ENCODE data around the gene KRTAP10-5. TPM values are rescaled to one million over a fixed set of nuclear protein-coding genes. Genes with fewer than 3 reads are reported as not detected.
"Not testable (repeated sequence)": the region's sequence is repeated elsewhere in the genome, so short reads cannot be mapped to it uniquely, and the experiment has no call there.

Gene KRTAP10-5
- total RNA-seq, 1 experiment from 2014 or later, result not detected

DNA sequence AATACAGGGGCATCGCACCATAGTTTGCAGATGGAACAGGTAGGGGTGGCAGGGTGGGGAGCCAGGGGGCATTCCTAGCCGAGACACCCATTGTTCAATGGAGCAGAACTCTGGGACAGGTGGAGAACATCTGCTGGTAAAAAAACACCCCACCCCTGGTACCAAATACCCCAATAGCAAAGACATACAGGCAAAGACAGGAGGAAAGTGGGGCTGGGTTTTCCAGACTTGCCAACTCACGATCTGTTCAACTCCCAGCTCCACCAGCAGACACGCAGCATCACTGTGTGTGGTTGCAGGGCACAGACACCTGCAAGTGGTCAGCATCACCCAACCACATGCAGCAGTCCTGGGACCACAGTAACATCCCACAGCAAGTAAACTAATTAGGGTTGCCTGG lies 31.1 kb upstream of the KRTAP10-5 start (continued):
- TF ChIP-seq JAZF1 (CRISPR knock-in tag; IDR thresholded peaks at IDR 0.05) (no peak), IRF2 (CRISPR knock-in tag; IDR thresholded peaks at IDR 0.05; ENCODE audit: borderline replicate concordance, low read depth) (no peak), RELA (CRISPR knock-in tag; IDR thresholded peaks at IDR 0.05; ENCODE audit: borderline replicate concordance) (no peak), EMX1 (CRISPR knock-in tag; IDR thresholded peaks at IDR 0.05) (no peak), ESRRA (CRISPR knock-in tag; IDR thresholded peaks at IDR 0.05; ENCODE audit: borderline replicate concordance) (no peak), CREB1 (CRISPR knock-in tag; IDR thresholded peaks at IDR 0.05) (no peak), FOXP1 (CRISPR knock-in tag; IDR thresholded peaks at IDR 0.05; ENCODE audit: borderline replicate concordance) (no peak), GTF2I (CRISPR knock-in tag; conservative IDR thresholded peaks at IDR 0.05) (no peak)
- TF ChIP-seq, protein P1, sequence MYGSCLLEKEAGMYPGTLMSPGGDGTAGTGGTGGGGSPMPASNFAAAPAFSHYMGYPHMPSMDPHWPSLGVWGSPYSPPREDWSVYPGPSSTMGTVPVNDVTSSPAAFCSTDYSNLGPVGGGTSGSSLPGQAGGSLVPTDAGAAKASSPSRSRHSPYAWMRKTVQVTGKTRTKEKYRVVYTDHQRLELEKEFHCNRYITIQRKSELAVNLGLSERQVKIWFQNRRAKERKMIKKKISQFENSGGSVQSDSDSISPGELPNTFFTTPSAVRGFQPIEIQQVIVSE (CRISPR knock-in tag; IDR thresholded peaks at IDR 0.05; ENCODE audit: borderline replicate concordance), result no peak
- TF ChIP-seq, protein P2, sequence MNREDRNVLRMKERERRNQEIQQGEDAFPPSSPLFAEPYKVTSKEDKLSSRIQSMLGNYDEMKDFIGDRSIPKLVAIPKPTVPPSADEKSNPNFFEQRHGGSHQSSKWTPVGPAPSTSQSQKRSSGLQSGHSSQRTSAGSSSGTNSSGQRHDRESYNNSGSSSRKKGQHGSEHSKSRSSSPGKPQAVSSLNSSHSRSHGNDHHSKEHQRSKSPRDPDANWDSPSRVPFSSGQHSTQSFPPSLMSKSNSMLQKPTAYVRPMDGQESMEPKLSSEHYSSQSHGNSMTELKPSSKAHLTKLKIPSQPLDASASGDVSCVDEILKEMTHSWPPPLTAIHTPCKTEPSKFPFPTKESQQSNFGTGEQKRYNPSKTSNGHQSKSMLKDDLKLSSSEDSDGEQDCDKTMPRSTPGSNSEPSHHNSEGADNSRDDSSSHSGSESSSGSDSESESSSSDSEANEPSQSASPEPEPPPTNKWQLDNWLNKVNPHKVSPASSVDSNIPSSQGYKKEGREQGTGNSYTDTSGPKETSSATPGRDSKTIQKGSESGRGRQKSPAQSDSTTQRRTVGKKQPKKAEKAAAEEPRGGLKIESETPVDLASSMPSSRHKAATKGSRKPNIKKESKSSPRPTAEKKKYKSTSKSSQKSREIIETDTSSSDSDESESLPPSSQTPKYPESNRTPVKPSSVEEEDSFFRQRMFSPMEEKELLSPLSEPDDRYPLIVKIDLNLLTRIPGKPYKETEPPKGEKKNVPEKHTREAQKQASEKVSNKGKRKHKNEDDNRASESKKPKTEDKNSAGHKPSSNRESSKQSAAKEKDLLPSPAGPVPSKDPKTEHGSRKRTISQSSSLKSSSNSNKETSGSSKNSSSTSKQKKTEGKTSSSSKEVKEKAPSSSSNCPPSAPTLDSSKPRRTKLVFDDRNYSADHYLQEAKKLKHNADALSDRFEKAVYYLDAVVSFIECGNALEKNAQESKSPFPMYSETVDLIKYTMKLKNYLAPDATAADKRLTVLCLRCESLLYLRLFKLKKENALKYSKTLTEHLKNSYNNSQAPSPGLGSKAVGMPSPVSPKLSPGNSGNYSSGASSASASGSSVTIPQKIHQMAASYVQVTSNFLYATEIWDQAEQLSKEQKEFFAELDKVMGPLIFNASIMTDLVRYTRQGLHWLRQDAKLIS (CRISPR knock-in tag; IDR thresholded peaks at IDR 0.05; ENCODE audit: borderline replicate concordance), result no peak
- TF ChIP-seq, protein P3, sequence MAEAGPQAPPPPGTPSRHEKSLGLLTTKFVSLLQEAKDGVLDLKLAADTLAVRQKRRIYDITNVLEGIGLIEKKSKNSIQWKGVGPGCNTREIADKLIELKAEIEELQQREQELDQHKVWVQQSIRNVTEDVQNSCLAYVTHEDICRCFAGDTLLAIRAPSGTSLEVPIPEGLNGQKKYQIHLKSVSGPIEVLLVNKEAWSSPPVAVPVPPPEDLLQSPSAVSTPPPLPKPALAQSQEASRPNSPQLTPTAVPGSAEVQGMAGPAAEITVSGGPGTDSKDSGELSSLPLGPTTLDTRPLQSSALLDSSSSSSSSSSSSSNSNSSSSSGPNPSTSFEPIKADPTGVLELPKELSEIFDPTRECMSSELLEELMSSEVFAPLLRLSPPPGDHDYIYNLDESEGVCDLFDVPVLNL (CRISPR knock-in tag; IDR thresholded peaks at IDR 0.05; ENCODE audit: borderline replicate concordance, low read depth), result no peak
- TF ChIP-seq, protein P4, sequence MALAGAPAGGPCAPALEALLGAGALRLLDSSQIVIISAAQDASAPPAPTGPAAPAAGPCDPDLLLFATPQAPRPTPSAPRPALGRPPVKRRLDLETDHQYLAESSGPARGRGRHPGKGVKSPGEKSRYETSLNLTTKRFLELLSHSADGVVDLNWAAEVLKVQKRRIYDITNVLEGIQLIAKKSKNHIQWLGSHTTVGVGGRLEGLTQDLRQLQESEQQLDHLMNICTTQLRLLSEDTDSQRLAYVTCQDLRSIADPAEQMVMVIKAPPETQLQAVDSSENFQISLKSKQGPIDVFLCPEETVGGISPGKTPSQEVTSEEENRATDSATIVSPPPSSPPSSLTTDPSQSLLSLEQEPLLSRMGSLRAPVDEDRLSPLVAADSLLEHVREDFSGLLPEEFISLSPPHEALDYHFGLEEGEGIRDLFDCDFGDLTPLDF (CRISPR knock-in tag; IDR thresholded peaks at IDR 0.05), result no peak

DNA sequence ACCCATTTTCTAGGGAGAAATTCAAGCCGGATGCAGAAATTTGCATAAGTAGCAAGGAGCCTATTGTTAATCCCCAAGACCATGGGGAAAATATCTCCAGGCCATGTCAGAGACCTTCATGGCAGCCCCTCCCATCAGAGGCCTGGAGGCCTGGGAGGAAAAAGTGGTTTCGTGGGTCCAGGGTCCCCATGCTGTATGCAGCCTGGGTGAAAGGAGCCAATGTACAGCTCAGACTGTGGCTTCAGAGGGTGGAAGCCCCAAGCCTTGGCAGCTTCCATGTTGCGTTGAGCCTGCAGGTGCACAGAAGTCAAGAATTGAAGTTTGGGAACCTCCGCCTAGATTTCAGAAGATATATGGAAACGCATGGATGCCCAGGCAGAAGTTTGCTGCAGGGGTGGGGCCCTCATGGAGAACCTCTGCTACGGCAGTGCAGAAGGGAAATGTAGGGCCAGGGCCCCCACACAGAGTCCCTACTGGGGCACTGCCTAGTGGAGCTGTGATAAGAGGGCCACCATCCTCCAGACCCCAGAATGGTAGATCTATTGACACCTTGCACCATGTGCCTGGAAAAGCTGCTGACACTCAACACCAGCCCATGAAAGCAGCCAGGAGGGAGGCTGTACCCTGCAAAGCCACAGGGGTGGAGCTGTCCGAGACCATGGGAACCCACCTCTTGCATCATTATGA lies 29.9 kb upstream of the KRTAP10-5 start:
- Mint-ChIP-seq H3K36me3 (peaks cover 33% of the 10 kb centered on the region), H3K9me3 (peaks cover 41% of the 10 kb centered on the region)
- ATAC-seq; DNase-seq (ENCODE audit: low spot score); H3K27me3 Mint-ChIP-seq (ENCODE audit: low read depth); H3K4me3 Mint-ChIP-seq; H3K4me1 Mint-ChIP-seq; CTCF ChIA-PET; H3K27ac Mint-ChIP-seq: not testable (repeated sequence)
- POLR2A ChIA-PET, result interaction anchor here (0.6 kb wide), 1 partner anchor 781 kb away, joined by 3 read pairs; no protein-coding TSS in a partner anchor

DNA sequence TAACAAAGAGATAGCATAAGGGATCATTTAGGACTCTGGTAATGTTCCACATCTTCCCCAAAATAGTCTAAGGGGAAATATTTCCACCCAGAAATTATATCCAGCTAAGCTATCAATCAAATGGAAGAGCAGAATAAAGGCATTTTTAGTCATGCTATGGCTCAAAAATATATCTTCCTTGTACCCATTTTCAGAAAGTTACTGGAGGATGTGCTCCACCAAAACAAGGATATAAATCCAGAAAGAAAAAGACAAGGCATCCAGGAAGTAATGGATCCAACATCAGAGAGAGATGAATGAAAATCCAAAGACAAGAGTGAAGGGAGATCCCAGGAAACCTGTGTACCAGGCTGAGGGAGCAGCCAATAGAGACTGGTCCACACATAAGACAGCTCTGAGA lies 28.8 kb upstream of the KRTAP10-5 start:
- Mint-ChIP-seq H3K4me1 (no peaks in the 10 kb centered on the region), H3K4me3 (no peak overlapping the region), H3K9me3 (peaks cover 51% of the 10 kb centered on the region), H3K36me3 (peaks cover 33% of the 10 kb centered on the region), H3K27me3 (ENCODE audit: low read depth) (peaks cover 4% of the 10 kb centered on the region), H3K27ac (no peak overlapping the region)
- no peak for DNase-seq (ENCODE audit: low spot score)
- CTCF ChIA-PET, result no interaction called here
- ATAC-seq, result no peak
- POLR2A ChIA-PET, result no interaction called here
- TF ChIP-seq, protein P5, sequence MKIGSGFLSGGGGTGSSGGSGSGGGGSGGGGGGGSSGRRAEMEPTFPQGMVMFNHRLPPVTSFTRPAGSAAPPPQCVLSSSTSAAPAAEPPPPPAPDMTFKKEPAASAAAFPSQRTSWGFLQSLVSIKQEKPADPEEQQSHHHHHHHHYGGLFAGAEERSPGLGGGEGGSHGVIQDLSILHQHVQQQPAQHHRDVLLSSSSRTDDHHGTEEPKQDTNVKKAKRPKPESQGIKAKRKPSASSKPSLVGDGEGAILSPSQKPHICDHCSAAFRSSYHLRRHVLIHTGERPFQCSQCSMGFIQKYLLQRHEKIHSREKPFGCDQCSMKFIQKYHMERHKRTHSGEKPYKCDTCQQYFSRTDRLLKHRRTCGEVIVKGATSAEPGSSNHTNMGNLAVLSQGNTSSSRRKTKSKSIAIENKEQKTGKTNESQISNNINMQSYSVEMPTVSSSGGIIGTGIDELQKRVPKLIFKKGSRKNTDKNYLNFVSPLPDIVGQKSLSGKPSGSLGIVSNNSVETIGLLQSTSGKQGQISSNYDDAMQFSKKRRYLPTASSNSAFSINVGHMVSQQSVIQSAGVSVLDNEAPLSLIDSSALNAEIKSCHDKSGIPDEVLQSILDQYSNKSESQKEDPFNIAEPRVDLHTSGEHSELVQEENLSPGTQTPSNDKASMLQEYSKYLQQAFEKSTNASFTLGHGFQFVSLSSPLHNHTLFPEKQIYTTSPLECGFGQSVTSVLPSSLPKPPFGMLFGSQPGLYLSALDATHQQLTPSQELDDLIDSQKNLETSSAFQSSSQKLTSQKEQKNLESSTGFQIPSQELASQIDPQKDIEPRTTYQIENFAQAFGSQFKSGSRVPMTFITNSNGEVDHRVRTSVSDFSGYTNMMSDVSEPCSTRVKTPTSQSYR (CRISPR knock-in tag; IDR thresholded peaks at IDR 0.05), result no peak
- TF ChIP-seq RORB (CRISPR knock-in tag; IDR thresholded peaks at IDR 0.05) (no peak), ZNF671 (CRISPR knock-in tag; IDR thresholded peaks at IDR 0.05) (no peak), GABPB1 (CRISPR knock-in tag; IDR thresholded peaks at IDR 0.05) (no peak), JUN (CRISPR knock-in tag; IDR thresholded peaks at IDR 0.05) (no peak), FOXK1 (CRISPR knock-in tag; IDR thresholded peaks at IDR 0.05) (no peak)
- TF ChIP-seq, protein P4 (CRISPR knock-in tag; IDR thresholded peaks at IDR 0.05), result no peak
- TF ChIP-seq, protein P6, sequence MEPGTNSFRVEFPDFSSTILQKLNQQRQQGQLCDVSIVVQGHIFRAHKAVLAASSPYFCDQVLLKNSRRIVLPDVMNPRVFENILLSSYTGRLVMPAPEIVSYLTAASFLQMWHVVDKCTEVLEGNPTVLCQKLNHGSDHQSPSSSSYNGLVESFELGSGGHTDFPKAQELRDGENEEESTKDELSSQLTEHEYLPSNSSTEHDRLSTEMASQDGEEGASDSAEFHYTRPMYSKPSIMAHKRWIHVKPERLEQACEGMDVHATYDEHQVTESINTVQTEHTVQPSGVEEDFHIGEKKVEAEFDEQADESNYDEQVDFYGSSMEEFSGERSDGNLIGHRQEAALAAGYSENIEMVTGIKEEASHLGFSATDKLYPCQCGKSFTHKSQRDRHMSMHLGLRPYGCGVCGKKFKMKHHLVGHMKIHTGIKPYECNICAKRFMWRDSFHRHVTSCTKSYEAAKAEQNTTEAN (CRISPR knock-in tag; IDR thresholded peaks at IDR 0.05), result no peak
